ENCODE measurements around the gene ABCC8.

DNA sequence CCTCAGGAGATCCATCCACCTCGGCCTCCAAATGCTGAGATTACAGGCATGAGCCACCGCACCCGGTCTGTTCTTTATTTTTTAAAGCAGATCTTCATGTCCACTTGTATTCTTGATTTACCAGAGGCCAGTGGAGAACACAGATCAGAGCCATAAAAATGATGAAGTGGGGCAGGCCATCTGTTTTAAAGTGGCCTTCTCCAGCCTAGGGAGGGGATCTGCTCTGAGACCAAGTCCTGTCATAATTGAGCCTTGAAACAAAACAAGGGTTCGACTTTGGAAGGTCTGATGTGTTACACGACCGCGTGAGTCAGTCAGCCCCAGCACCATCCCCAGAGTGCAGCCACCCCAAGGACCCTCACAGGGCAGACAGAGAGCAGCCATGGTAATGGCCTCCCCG lies 27.5 kb downstream of the ABCC8 start:
- TF ChIP-seq ARNTL (CRISPR knock-in tag; IDR thresholded peaks at IDR 0.05; ENCODE audit: borderline replicate concordance, low read depth) = no peak
- TF ChIP-seq ZNF8 (CRISPR knock-in tag; IDR thresholded peaks at IDR 0.05) = no peak
- no peak for TF ChIP-seq ZNF70 (CRISPR knock-in tag; IDR thresholded peaks at IDR 0.05)
- no peak for TF ChIP-seq GLIS3 (CRISPR knock-in tag; IDR thresholded peaks at IDR 0.05)
- TF ChIP-seq BACH2 (CRISPR knock-in tag; IDR thresholded peaks at IDR 0.05; ENCODE audit: borderline replicate concordance) = no peak
- TF ChIP-seq, protein P1, sequence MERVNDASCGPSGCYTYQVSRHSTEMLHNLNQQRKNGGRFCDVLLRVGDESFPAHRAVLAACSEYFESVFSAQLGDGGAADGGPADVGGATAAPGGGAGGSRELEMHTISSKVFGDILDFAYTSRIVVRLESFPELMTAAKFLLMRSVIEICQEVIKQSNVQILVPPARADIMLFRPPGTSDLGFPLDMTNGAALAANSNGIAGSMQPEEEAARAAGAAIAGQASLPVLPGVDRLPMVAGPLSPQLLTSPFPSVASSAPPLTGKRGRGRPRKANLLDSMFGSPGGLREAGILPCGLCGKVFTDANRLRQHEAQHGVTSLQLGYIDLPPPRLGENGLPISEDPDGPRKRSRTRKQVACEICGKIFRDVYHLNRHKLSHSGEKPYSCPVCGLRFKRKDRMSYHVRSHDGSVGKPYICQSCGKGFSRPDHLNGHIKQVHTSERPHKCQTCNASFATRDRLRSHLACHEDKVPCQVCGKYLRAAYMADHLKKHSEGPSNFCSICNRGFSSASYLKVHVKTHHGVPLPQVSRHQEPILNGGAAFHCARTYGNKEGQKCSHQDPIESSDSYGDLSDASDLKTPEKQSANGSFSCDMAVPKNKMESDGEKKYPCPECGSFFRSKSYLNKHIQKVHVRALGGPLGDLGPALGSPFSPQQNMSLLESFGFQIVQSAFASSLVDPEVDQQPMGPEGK (CRISPR knock-in tag; IDR thresholded peaks at IDR 0.05; ENCODE audit: borderline replicate concordance) = no peak
- no peak for TF ChIP-seq RARB (CRISPR knock-in tag; IDR thresholded peaks at IDR 0.05)
- TF ChIP-seq ZFP30 (CRISPR knock-in tag; IDR thresholded peaks at IDR 0.05) = no peak

Measured in SK-N-SH treated with all-trans-retinoic acid at 6 μM for 48 hours (cell line).